OCI-LY7 (cell line): Measurements from ENCODE around the gene MAGOHB. TPM values are rescaled to one million over a fixed set of nuclear protein-coding genes. Genes with fewer than 3 reads are reported as not detected.

Source experiments
- BruUV-seq: library from RNA; stranded (reverse); fragments of 400-500 nt; replicated peaks from 2 replicates; lab custom pipeline; 2021; lab: Mats Ljungman, UMichigan
- CTCF ChIA-PET: fragments of 300-600 bp; sonication (Branson Sonifier 250); formaldehyde crosslinking; loops from one replicate; lab custom pipeline; 2022; ENCODE audit warnings: antibody characterized with exemption; ENCODE audit not compliant: unreplicated experiment; lab: Charles Lee
- POLR2A ChIA-PET: fragments of 300-600 bp; sonication (Branson Sonifier 250); formaldehyde crosslinking; loops from one replicate; lab custom pipeline; 2022; ENCODE audit warnings: antibody characterized with exemption; lab: Charles Lee
- DNase-seq: peaks from one replicate; pipeline ENCODE4 v3.0.0-alpha.2; 2015; ENCODE audit warnings: low spot score
- H2AFZ ChIP-seq: fragments of 200-600 bp; sonication (generic), shearing (Covaris generic); 2 replicates; pipeline ENCODE4 v1.6.1; 2014; ENCODE audit warnings: mild to moderate bottlenecking, antibody characterized with exemption, low read length, moderate library complexity
- H3K27ac ChIP-seq: fragments of 200-600 bp; sonication (generic); 2 replicates; pipeline ENCODE4 v1.5.1; 2014; ENCODE audit warnings: mixed run types, low read depth, mild to moderate bottlenecking, moderate library complexity, low read length, inconsistent platforms; ENCODE audit not compliant: poor library complexity, severe bottlenecking
- H3K36me3 ChIP-seq: fragments of 200-600 bp; sonication (generic); 2 replicates; pipeline ENCODE4 v1.6.1; 2014; ENCODE audit warnings: mild to moderate bottlenecking, antibody characterized with exemption, low read length, moderate library complexity, mixed read lengths; ENCODE audit not compliant: insufficient read depth
- H3K4me1 ChIP-seq: fragments of 200-600 bp; sonication (generic); 2 replicates; pipeline ENCODE4 v1.5.1; 2014; ENCODE audit warnings: mild to moderate bottlenecking, low read length; ENCODE audit not compliant: insufficient read depth, poor library complexity, severe bottlenecking
- H3K4me2 ChIP-seq: fragments of 200-600 bp; sonication (generic); 2 replicates; pipeline ENCODE4 v1.6.1; 2014; ENCODE audit warnings: mild to moderate bottlenecking, low read length
- H3K4me3 ChIP-seq: fragments of 200-600 bp; sonication (generic); 2 replicates; pipeline ENCODE4 v1.5.1; 2014; ENCODE audit warnings: mild to moderate bottlenecking, low read depth, low read length; ENCODE audit not compliant: poor library complexity, severe bottlenecking
- H3K79me2 ChIP-seq: fragments of 200-600 bp; sonication (generic); 2 replicates; pipeline ENCODE4 v1.6.1; 2016; ENCODE audit warnings: low read depth, mild to moderate bottlenecking, low read length, moderate library complexity, mixed read lengths; ENCODE audit not compliant: insufficient read depth
- H3K9me2 ChIP-seq: fragments of 200-600 bp; sonication (generic); 2 replicates; pipeline ENCODE4 v1.6.1; 2016; ENCODE audit warnings: mild to moderate bottlenecking, low read length, mixed read lengths; ENCODE audit not compliant: insufficient read depth
- H3K9me3 ChIP-seq: fragments of 200-600 bp; sonication (generic); 2 replicates; pipeline ENCODE4 v1.6.1; 2014; ENCODE audit warnings: mild to moderate bottlenecking, mixed run types, low read length, mixed read lengths
- H4K20me1 ChIP-seq: fragments of 200-600 bp; sonication (generic); 2 replicates; pipeline ENCODE4 v1.6.1; 2014; ENCODE audit warnings: mild to moderate bottlenecking, antibody characterized with exemption, low read length, moderate library complexity, mixed read lengths; ENCODE audit not compliant: insufficient read depth
- CTCF ChIP-seq: fragments of 200-600 bp; sonication (generic); conservative IDR thresholded peaks from 2 replicates; pipeline ENCODE4 v1.5.1; 2014; ENCODE audit warnings: mild to moderate bottlenecking, antibody characterized with exemption, low read length, moderate library complexity, mixed read lengths
- EZH2phosphoT487 ChIP-seq: fragments of 200-600 bp; sonication (generic); IDR thresholded peaks from 2 replicates; pipeline ENCODE4 v1.6.1; 2018; ENCODE audit warnings: low read depth, borderline replicate concordance, mild to moderate bottlenecking, mixed run types, antibody characterized with exemption, low read length, moderate library complexity, mixed read lengths
- intact Hi-C: fragments of 100-400 bp; cut with micrococcal nuclease; formaldehyde crosslinking; loops from one replicate; pipeline ENCODE4 v1.10.0; 2022; ENCODE audit not compliant: unreplicated experiment
- total RNA-seq, 2 experiments: library from RNA; depleted of rRNA in 1 of 2; stranded (reverse); fragments of >200 nt in 1 of 2; shearing (Covaris generic) in 1 of 2; gene quantifications; 2 replicates each; pipeline ENCODE4 v1.2.3, GENCODE V29; 2014 to 2022

MAGOHB gene
- total RNA-seq, 2 experiments from 2014 or later: 44.4 to 66.5 TPM

- ChIA-PET CTCF (no interaction called here), POLR2A (interaction anchor here (0.6 to 1.8 kb wide), 3 partner anchors 14 to 440 kb away, joined by 4 to 6 read pairs (median 4); no protein-coding TSS in a partner anchor)
- intact Hi-C loops: no loop called here
- DNase-seq: no peak
- Histone ChIP-seq H3K4me2 (no peak overlapping the region), H3K4me1 (no peaks in the 10 kb centered on the region), H3K4me3 (no peak overlapping the region), H3K79me2 (no peaks in the 10 kb centered on the region), H3K36me3 (no peaks in the 10 kb centered on the region), H2AFZ (no peak overlapping the region), H3K9me2 (no peaks in the 10 kb centered on the region), H3K27ac (no peak overlapping the region), H4K20me1 (no peaks in the 10 kb centered on the region), H3K9me3 (0 out of 2 replicates have a peak, but pooled peaks cover 8% of the 10 kb centered on the region)
- BruUV-seq: no TSS peak
- TF ChIP-seq CTCF (no peak), EZH2phosphoT487 (no peak)
Measured at GRCh38 chr12:10641735-10642500, 28.5 kb upstream of the MAGOHB start.

GRCh38 chr12:10638728-10639127 lies 25.3 kb upstream of the MAGOHB start:
- no peaks in the 10 kb centered on the region for H3K9me3 ChIP-seq
- no peaks in the 10 kb centered on the region for H3K79me2 ChIP-seq
- no peak overlapping the region for H3K4me3 ChIP-seq
- no peak for DNase-seq
- no peak overlapping the region for H3K27ac ChIP-seq
- no peak overlapping the region for H3K4me2 ChIP-seq
- no peaks in the 10 kb centered on the region for H4K20me1 ChIP-seq
- CTCF ChIA-PET: no interaction called here
- TF ChIP-seq EZH2phosphoT487: no peak
- no peak for TF ChIP-seq CTCF
- intact Hi-C loops: no loop called here
- no peaks in the 10 kb centered on the region for H3K36me3 ChIP-seq
- BruUV-seq: no TSS peak
- POLR2A ChIA-PET: interaction anchor here (0.6 kb wide), 1 partner anchor 18 kb away, joined by 3 read pairs; no protein-coding TSS in a partner anchor
- no peaks in the 10 kb centered on the region for H3K4me1 ChIP-seq
- no peak overlapping the region for H2AFZ ChIP-seq
- no peaks in the 10 kb centered on the region for H3K9me2 ChIP-seq

- Histone ChIP-seq H3K9me2 (no peaks in the 10 kb centered on the region), H3K4me1 (no peaks in the 10 kb centered on the region), H3K4me3 (no peak overlapping the region), H4K20me1 (no peaks in the 10 kb centered on the region), H3K4me2 (no peak overlapping the region), H3K36me3 (no peaks in the 10 kb centered on the region), H3K9me3 (no peaks in the 10 kb centered on the region), H2AFZ (no peak overlapping the region), H3K79me2 (no peaks in the 10 kb centered on the region), H3K27ac (no peak overlapping the region)
- ChIA-PET POLR2A (interaction anchor here (0.7 kb wide), 1 partner anchor 387 kb away, joined by 3 read pairs; no protein-coding TSS in a partner anchor), CTCF (no interaction called here)
- TF ChIP-seq CTCF (no peak), EZH2phosphoT487 (no peak)
- no TSS peak for BruUV-seq
- intact Hi-C loops: no loop called here
- no peak for DNase-seq
Measured at GRCh38 chr12:10636611-10637010, 23.2 kb upstream of the MAGOHB start.
